ENCODE results near the gene NALCN. TPM values are rescaled to one million over a fixed set of nuclear protein-coding genes. Genes with fewer than 3 reads are reported as not detected.

The NALCN gene
- total RNA-seq, 4 donors from 2014 or later: 0.67 to 2.0 (median 1.5) TPM

DNA sequence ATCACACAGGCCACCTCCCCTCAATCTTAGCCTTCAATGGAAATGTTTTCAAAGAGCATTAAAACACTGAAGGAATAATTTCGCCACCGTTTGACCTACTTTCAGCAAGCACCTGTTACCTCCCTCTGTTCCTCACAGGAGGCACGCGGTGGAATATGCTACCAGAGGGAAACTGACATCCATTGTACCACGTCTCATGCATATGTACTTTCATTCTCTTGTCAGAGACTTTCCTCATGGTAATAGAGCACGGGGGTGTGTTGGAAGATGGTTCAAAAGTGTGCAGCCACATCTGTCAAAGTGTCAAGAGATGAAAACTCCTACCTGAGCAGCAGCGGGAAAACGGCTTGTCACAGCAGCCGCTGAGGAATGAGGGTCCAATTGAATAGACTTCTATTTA lies 143.4 kb downstream of the NALCN start:
- no peak overlapping the region for H3K4me3 ChIP-seq (ENCODE audit: low read depth, poor library complexity, severe bottlenecking)
- WGBS, 2 donors: 82 to 92% methylated on average over 9 of the region's 9 CpGs
- TF ChIP-seq POLR2A (IDR thresholded peaks at IDR 0.05): no peak
- no peak for TF ChIP-seq CTCF (IDR thresholded peaks at IDR 0.05)
- intact Hi-C loops (cut with DNase I; ENCODE audit: low total_unique reads): no loop called here
- no peak for DNase-seq (ENCODE audit: low spot score in 2 of 2)

DNA sequence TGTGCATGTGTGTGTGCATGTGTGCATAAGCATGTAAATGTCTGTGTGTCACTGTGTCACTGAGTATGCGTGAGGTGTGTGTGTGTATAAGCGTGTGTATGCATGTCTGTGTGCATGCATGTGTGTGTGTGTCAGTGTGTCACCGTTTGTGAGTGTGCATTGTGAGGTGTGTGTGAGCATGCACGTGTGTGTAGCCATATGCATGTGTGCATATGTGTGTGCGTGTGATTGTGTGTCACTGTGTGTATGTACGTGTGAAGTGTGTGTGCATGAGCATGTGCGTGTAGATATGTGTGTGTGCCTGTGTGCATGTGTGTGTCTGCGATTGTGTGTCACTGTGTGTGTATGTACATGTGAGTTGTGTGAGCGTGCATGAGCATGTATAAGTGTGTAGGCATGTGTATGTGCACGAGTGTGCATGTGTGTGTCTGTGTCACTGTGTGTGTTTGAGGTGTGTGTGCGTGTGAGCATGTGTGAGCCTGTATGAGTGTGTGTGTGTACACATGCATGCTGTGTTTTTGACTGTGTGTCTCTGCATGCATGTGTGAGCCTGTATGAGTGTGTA lies 144.5 kb downstream of the NALCN start:
- TF ChIP-seq POLR2A (IDR thresholded peaks at IDR 0.05): no peak
- TF ChIP-seq CTCF (IDR thresholded peaks at IDR 0.05): no peak
- H3K4me3 ChIP-seq (ENCODE audit: low read depth, poor library complexity, severe bottlenecking): no peak overlapping the region
- no peak for DNase-seq (ENCODE audit: low spot score in 2 of 2)
- 87 to 89% methylated on average over 11 of the region's 11 CpGs for WGBS, 2 donors
- intact Hi-C loops (cut with DNase I; ENCODE audit: low total_unique reads): no loop called here

DNA sequence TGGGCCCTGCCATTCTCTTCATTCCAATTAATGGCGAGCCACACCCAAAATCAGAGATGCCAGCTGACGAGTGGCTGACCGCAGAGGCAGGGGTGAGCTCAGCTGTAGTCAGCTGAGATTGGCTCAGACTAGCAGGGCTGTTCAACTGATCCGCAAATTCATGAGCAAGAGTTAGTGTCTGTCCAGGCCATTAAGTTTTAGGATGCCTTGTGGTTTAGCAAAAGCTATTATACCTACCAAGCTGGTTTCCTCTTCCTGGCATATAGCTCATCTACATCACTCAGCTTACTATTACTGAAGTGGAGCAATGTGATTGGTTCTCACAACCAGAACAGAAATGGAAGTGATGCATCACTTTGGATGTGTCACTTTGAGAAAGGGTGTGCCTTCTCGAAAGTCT lies 148.7 kb downstream of the NALCN start:
- intact Hi-C loops (cut with DNase I; ENCODE audit: low total_unique reads): no loop called here
- WGBS, 2 donors: 88 to 92% methylated on average over 5 of the region's 5 CpGs
- TF ChIP-seq POLR2A (IDR thresholded peaks at IDR 0.05) (no peak), CTCF (IDR thresholded peaks at IDR 0.05) (no peak)
- DNase-seq (ENCODE audit: low spot score in 2 of 2): no peak
- H3K4me3 ChIP-seq (ENCODE audit: low read depth, poor library complexity, severe bottlenecking): no peak overlapping the region

- 79 to 82% methylated on average over 3 of the region's 3 CpGs for WGBS, 2 donors
- intact Hi-C loops (cut with DNase I; ENCODE audit: low total_unique reads): no loop called here
- no peak for DNase-seq (ENCODE audit: low spot score in 2 of 2)
- TF ChIP-seq POLR2A (IDR thresholded peaks at IDR 0.05) (no peak), CTCF (IDR thresholded peaks at IDR 0.05) (no peak)
- H3K4me3 ChIP-seq (ENCODE audit: low read depth, poor library complexity, severe bottlenecking): no peak overlapping the region
Observed at GRCh38 chr13:101265934-101266333, 150.4 kb downstream of the NALCN start.

GRCh38 chr13:101264931-101265330 lies 151.4 kb downstream of the NALCN start:
- WGBS, 2 donors: 68% methylated on average over 2 of the region's 2 CpGs
- H3K4me3 ChIP-seq (ENCODE audit: low read depth, poor library complexity, severe bottlenecking): no peak overlapping the region
- no peak for DNase-seq (ENCODE audit: low spot score in 2 of 2)
- no peak for TF ChIP-seq CTCF (IDR thresholded peaks at IDR 0.05)
- TF ChIP-seq POLR2A (IDR thresholded peaks at IDR 0.05): no peak
- intact Hi-C loops (cut with DNase I; ENCODE audit: low total_unique reads): no loop called here

- intact Hi-C loops (cut with DNase I; ENCODE audit: low total_unique reads): no loop called here
Observed at GRCh38 chr13:101262306-101262705, 154.0 kb downstream of the NALCN start.

More at GRCh38 chr13:101262306-101262705, 154.0 kb downstream of the NALCN start:
- no peak for DNase-seq (ENCODE audit: low spot score in 2 of 2)
- no peak overlapping the region for H3K4me3 ChIP-seq (ENCODE audit: low read depth, poor library complexity, severe bottlenecking)
- TF ChIP-seq POLR2A (IDR thresholded peaks at IDR 0.05): no peak
- TF ChIP-seq CTCF (IDR thresholded peaks at IDR 0.05): no peak
- 87 to 90% methylated on average over 2 of the region's 2 CpGs for WGBS, 2 donors

All from lower leg skin (tissue), 4 donors.